OCI-M1 (cell line): ENCODE results near the gene CBL.
"Not testable (repeated sequence)": the region's sequence is repeated elsewhere in the genome, so short reads cannot be mapped to it uniquely, and the experiment has no call there.

Source experiments
- DNase-seq: peaks from one replicate; lab custom pipeline; 2025; lab: John Stamatoyannopoulos, UW

CBL gene

GRCh38 chr11:119185981-119186634, 20.0 kb upstream of the CBL start:
- no peak for DNase-seq

GRCh38 chr11:119187123-119187892, 18.8 kb upstream of the CBL start:
- DNase-seq = no peak

GRCh38 chr11:119188067-119188466, 18.1 kb upstream of the CBL start:
- DNase-seq = no peak

- no peak for DNase-seq
Measured at GRCh38 chr11:119188887-119189286, 17.3 kb upstream of the CBL start.

DNA sequence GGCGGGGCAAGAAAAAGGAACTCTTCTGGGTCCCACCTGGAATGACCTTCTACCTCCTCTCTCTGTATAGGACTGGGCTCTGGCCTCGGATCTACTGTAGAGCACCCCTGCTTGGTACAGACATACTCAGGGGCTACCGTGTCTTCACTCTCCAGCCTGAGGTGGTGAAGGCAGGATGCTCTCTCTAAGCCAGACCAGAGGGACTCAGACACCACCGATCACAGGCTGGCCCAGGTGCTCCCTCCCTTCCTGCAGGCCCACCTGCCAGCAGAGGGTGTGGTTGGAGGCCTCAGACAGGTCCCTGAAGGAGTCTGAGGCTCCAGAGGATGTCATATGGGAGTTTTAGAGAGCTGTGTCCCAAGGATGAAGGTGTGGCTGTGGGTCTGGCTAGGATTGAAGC, 16.7 kb upstream of the CBL start:
- no peak for DNase-seq

GRCh38 chr11:119190531-119190930, 15.6 kb upstream of the CBL start:
- no peak for DNase-seq

- not testable (repeated sequence) for DNase-seq
Measured at GRCh38 chr11:119191265-119191664, 14.9 kb upstream of the CBL start.

GRCh38 chr11:119192111-119192510, 14.0 kb upstream of the CBL start:
- no peak for DNase-seq

DNA sequence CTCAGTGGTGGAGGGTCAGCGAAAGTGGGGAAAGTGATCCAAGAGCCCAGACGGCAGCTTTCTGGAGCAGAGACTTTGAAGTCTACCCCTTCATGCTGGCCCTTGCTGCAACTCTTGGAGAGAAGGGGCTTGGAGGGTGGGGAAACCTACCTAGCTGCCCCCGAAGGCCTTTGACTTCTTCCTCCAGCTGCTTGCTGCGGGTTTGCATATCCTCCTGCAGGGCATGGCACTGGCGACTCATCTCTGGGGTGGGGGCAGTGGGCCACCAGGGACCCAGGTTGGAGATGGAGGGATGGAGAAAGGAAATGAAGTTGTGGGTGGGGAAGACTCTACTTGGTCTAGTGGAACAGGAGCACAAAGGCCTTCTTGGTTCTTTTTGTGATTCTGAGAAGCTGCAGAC, 13.1 kb upstream of the CBL start:
- DNase-seq = no peak

DNA sequence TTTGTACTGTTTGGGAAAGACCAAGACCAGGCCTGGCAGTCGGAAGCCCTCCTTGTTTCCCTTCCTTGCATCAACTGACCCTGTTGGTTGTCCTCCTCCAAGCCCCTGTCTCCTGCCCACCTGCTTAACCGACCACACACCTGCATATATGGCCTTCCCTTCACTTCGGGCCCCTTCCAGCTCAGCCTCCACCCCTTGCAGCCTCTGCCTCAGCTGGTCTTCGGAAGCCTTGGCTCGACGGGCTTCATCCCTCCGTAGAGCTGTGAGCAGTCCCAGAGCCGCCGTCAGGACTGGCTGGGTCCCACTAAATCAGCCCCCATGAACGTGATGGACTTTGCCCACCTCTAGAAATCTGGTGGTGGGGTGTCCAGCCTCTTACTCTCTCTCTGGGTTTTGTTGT, 12.5 kb upstream of the CBL start:
- no peak for DNase-seq

GRCh38 chr11:119194811-119195440, 11.2 kb upstream of the CBL start:
- no peak for DNase-seq

GRCh38 chr11:119195680-119196079, 10.5 kb upstream of the CBL start:
- no peak for DNase-seq

- peak; percentile 96 for DNase-seq
Measured at GRCh38 chr11:119196833-119197483, 9.2 kb upstream of the CBL start.

GRCh38 chr11:119198925-119199324, 7.2 kb upstream of the CBL start:
- no peak for DNase-seq

- not testable (repeated sequence) for DNase-seq
Measured at GRCh38 chr11:119201236-119201635, 4.9 kb upstream of the CBL start.

- no peak for DNase-seq
Measured at GRCh38 chr11:119202554-119202953, 3.6 kb upstream of the CBL start.

DNA sequence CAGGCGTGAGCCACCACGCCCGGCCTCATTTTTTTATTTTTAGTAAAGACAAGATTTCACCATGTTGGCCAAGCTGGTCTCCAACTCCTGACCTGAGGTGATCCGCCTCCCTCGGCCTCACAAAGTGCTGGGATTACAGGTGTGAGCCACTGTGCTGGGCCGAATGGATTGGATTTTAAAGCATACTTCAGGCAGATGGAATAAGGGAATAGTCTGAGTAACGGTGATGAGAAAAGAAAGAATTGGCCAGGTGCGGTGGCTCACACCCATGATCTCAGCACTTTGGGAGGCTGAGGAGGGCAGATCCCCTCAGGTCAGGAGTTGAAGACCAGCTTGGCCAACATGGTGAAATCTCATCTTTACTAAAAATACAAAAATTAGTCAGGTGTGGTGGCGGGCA, 2.1 kb upstream of the CBL start:
- DNase-seq = no peak

DNA sequence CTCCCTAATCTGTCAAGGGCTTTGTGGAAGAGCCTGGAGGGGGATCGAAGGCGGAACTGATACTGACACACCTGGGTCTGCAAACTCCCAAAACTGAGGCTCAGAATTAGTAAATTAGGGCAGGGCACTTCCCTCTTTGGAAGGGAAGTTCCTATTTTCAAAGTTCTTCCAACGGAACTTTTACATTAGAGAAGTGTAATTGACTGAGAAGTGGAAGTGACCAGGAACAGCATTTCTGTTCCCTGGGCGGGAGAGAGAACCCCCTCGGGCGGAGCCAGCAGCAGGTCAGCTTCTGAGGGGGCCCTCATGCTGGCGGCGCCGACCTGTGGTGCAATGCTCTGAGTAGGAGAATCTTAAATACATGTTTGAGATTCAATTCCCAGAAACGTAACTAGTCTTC, 1.1 kb upstream of the CBL start:
- DNase-seq = peak; percentile 62

DNA sequence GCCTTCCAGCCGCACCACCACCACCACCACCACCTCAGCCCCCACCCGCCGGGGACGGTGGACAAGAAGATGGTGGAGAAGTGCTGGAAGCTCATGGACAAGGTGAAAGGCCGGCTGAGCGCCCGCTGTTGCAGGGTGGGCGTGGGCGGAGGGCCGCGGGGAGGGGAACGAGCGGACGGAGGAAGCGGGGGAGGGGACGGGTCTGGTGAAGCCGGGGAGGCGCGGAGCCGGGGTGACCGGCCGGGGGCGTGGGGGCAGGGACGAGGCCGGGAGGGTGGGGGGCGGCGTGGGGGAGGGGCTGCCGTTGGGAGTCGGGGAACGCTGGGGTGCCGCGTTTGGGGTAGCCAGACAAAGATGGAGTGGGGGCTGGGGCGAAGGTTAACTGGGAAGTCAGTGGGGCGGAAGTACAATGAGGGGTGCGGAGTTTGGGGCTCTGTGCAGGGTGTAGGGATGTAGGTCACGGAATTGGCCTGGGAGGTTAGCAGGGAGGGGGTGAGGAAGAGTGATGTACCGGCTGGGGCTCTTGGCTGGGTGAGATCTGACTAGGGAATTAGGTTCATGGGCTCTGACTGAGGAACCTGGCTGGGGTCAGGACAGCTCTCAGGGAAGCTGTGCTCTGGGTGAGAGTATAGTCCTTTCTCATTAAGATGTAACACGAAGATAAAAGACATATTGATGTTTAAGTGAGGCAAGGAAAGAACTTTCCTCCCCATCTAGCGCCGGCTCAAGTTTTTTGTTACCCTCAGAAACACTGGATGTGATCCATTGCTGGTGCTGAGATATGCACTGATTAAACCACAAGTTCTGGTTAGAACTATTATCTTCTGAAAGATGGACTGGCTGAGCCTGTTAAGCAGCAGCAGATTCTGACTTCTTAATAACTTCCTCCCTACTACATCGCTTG, 624 bp downstream of the CBL start:
- DNase-seq = peak; percentile 82

DNA sequence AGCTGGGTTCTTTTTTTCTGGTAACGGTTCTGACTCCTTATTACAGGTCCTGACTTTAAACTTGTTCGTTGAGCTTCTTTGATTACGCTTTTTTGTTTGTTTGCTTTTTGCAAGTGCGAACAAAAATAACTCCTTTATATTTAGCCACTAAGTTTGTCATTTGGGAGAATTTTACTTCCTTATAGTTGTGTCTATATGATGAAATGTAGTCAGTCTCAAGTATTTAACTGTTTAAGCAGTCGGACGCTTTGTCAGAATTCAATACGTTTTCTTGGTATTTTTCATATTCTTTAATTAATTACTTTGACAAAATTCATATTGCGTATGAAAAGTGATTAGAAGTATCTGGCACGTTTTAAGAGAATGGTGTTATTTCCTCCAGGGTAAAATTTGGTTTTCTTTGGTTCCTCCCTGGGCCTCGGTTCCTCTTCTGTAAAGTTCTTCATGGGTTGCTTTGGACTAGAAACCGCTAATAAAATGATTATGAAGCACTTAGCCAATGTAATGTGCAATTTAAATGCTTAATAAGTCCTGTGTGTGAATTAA, 1.3 kb downstream of the CBL start:
- no peak for DNase-seq

GRCh38 chr11:119209186-119209585, 3.0 kb downstream of the CBL start:
- DNase-seq = no peak
